ENCODE data around the gene PRLR.

DNA sequence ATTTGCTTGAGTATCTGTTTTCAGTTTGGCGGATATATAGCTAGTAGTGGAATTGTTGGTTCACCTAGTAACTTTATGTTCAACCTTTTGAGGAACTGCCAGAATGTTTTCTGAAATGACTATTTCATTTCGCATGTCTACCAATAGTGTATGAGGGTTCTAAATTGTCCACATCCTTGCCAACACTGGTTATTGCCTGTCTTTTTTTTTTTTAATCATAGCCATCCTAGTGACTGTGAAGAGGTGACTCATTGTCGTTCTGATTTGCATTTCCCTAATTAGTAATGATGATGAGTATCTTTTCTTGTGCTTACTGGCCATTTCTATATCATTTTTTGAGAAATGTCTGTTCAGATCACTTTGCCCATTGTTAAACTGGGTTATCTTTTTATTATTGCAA lies 52.5 kb downstream of the PRLR start:
- no peak for TF ChIP-seq POLR2A (IDR thresholded peaks at IDR 0.05)
- TF ChIP-seq, protein P1, sequence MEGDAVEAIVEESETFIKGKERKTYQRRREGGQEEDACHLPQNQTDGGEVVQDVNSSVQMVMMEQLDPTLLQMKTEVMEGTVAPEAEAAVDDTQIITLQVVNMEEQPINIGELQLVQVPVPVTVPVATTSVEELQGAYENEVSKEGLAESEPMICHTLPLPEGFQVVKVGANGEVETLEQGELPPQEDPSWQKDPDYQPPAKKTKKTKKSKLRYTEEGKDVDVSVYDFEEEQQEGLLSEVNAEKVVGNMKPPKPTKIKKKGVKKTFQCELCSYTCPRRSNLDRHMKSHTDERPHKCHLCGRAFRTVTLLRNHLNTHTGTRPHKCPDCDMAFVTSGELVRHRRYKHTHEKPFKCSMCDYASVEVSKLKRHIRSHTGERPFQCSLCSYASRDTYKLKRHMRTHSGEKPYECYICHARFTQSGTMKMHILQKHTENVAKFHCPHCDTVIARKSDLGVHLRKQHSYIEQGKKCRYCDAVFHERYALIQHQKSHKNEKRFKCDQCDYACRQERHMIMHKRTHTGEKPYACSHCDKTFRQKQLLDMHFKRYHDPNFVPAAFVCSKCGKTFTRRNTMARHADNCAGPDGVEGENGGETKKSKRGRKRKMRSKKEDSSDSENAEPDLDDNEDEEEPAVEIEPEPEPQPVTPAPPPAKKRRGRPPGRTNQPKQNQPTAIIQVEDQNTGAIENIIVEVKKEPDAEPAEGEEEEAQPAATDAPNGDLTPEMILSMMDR (IDR thresholded peaks at IDR 0.05): no peak
